ENCODE results near the gene CHST4. TPM values are rescaled to one million over a fixed set of nuclear protein-coding genes. Genes with fewer than 3 reads are reported as not detected.

The CHST4 gene
- total and polyA plus RNA-seq, 9 of the 15 experiments (the other 6 are each of a cell fraction or from before 2014, with no cell fraction given), result 0.07 TPM; not detected in 8

- no peak for TF ChIP-seq ZNF280A (IDR thresholded peaks at IDR 0.05; ENCODE audit: low read depth, partially characterized antibody)
- no peak for TF ChIP-seq ZBTB33 (CRISPR knock-in tag; IDR thresholded peaks at IDR 0.05)
- no peak for TF ChIP-seq ZNF140 (CRISPR knock-in tag; IDR thresholded peaks at IDR 0.05)
- TF ChIP-seq PURB (CRISPR knock-in tag; IDR thresholded peaks at IDR 0.05; ENCODE audit: low read depth), result no peak
- no peak for TF ChIP-seq FOXJ3 (CRISPR knock-in tag; IDR thresholded peaks at IDR 0.05)
- TF ChIP-seq TAF15 (IDR thresholded peaks at IDR 0.05; ENCODE audit: low read depth, low read length), result no peak
- TF ChIP-seq NFXL1 (CRISPR knock-in tag; IDR thresholded peaks at IDR 0.05), result no peak
- TF ChIP-seq ZNF184 (CRISPR knock-in tag; IDR thresholded peaks at IDR 0.05), result no peak
- TF ChIP-seq HOXB6 (CRISPR knock-in tag; IDR thresholded peaks at IDR 0.05; ENCODE audit: borderline replicate concordance), result no peak
- TF ChIP-seq SMARCB1 (IDR thresholded peaks at IDR 0.05; ENCODE audit: insufficient read length, low read depth), result no peak
- TF ChIP-seq CHAMP1 (IDR thresholded peaks at IDR 0.05), result no peak
- TF ChIP-seq ZBTB7A (IDR thresholded peaks at IDR 0.05; ENCODE audit: borderline replicate concordance, control insufficient read depth, low read depth, low read length), result no peak
- TF ChIP-seq ZNF695 (CRISPR knock-in tag; IDR thresholded peaks at IDR 0.05), result no peak
- TF ChIP-seq POLR3G (IDR thresholded peaks at IDR 0.05; ENCODE audit: extremely low read depth, insufficient read length, insufficient replicate concordance), result no peak
- no peak for TF ChIP-seq NR1H2 (CRISPR knock-in tag; IDR thresholded peaks at IDR 0.05)
- peak; percentile 82 for TF ChIP-seq C11orf30 (IDR thresholded peaks at IDR 0.05; ENCODE audit: low read depth)
- TF ChIP-seq KDM4B (IDR thresholded peaks at IDR 0.05; ENCODE audit: borderline replicate concordance in 2 of 2, low read depth in 1 of 2), result no peak; a peak in 1 of 4 replicates
- no peak for TF ChIP-seq HINFP (tag; conservative IDR thresholded peaks at IDR 0.05; ENCODE audit: low read depth)
- no peak for TF ChIP-seq KLF16 (IDR thresholded peaks at IDR 0.05)
Observed at GRCh38 chr16:71484006-71484893, 42.0 kb upstream of the CHST4 start (continued).

Data from K562 (cell line).